Daoy (cell line): Measurements from ENCODE around the gene KIF5A. TPM values are rescaled to one million over a fixed set of nuclear protein-coding genes. Genes with fewer than 3 reads are reported as not detected.
"Not testable (repeated sequence)": the region's sequence is repeated elsewhere in the genome, so short reads cannot be mapped to it uniquely, and the experiment has no call there.

ENCODE experiments used
- DNase-seq: peaks from one replicate; pipeline ENCODE4 v3.0.0-alpha.2; 2015; ENCODE audit warnings: low read depth
- total RNA-seq: library from RNA; depleted of rRNA; stranded (reverse); fragments of >200 nt; shearing (Covaris generic); gene quantifications from 2 replicates; pipeline ENCODE4 v1.2.3, GENCODE V29; 2014

Gene KIF5A
- total RNA-seq, 1 experiment from 2014 or later, result 0.69 TPM

- DNase-seq, result no peak
Observed at GRCh38 chr12:57607958-57608663, 58.3 kb downstream of the KIF5A start.

GRCh38 chr12:57609101-57609780 is 59.4 kb downstream of the KIF5A start:
- DNase-seq, result no peak

- DNase-seq, result no peak
Observed at GRCh38 chr12:57609781-57610553, 60.1 kb downstream of the KIF5A start.

- DNase-seq, result no peak
Observed at GRCh38 chr12:57610554-57611107, 60.8 kb downstream of the KIF5A start.

- peak; percentile 62 for DNase-seq
Observed at GRCh38 chr12:57611108-57611826, 61.4 kb downstream of the KIF5A start, which contains the start of gene ARHGEF25. Gene ARHGEF25 (plus strand): TSS chr12:57611435. CDS start chr12:57611895, 460 bp downstream.

GRCh38 chr12:57611827-57612710 is 62.2 kb downstream of the KIF5A start:
- no peak for DNase-seq

GRCh38 chr12:57612711-57613426 is 63.0 kb downstream of the KIF5A start:
- no peak for DNase-seq

GRCh38 chr12:57613427-57614109 is 63.7 kb downstream of the KIF5A start:
- DNase-seq, result no peak

- no peak for DNase-seq
Observed at GRCh38 chr12:57614178-57614947, 64.5 kb downstream of the KIF5A start.

GRCh38 chr12:57614948-57615500 is 65.2 kb downstream of the KIF5A start:
- DNase-seq, result no peak

GRCh38 chr12:57615637-57616036 is 65.8 kb downstream of the KIF5A start:
- DNase-seq, result no peak

GRCh38 chr12:57616383-57617101 is 66.7 kb downstream of the KIF5A start:
- DNase-seq, result peak; percentile 70

GRCh38 chr12:57617942-57618341 is 68.1 kb downstream of the KIF5A start:
- no peak for DNase-seq

GRCh38 chr12:57618431-57618830 is 68.6 kb downstream of the KIF5A start:
- not testable (repeated sequence) for DNase-seq

GRCh38 chr12:57618966-57619433 is 69.2 kb downstream of the KIF5A start:
- DNase-seq, result no peak

- DNase-seq, result no peak
Observed at GRCh38 chr12:57619434-57620244, 69.8 kb downstream of the KIF5A start.
